D721Med (cell line): ENCODE results near the gene YPEL4.
"Not testable (repeated sequence)": the region's sequence is repeated elsewhere in the genome, so short reads cannot be mapped to it uniquely, and the experiment has no call there.

ENCODE experiments used
- DNase-seq: peaks from one replicate; pipeline ENCODE4 v3.0.0; 2011; ENCODE audit warnings: low spot score; ENCODE audit not compliant: insufficient read length
- FAIRE-seq: peaks from 2 replicates; lab custom pipeline; 2011; peaks lifted over from hg19 to GRCh38; lab: Jason Lieb, UNC
- TF ChIP-seq, protein P1 (sequence below): IDR thresholded peaks from 2 replicates; pipeline ENCODE4 v1.5.1; 2012; ENCODE audit warnings: mild to moderate bottlenecking, control low read depth; ENCODE audit not compliant: insufficient read depth; ENCODE audit errors: missing control alignments

Gene YPEL4

DNA sequence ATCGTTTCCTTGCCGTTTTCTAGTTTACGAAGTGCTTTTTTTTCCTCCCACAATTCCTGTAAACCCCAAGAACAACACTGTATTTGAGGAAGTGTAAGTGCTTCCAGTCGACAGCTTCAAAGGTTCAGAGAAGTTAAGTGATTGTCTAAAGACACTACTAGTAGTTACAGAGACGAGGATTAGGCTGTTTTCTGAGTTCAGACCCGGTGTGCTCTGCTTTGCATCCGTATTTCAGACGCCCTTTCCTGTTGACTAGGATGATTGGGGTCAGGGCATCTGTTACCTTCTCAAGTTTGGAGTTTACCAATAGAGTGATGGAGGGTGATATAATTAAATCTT lies 8.3 kb upstream of the YPEL4 start:
- TF ChIP-seq, protein P1, sequence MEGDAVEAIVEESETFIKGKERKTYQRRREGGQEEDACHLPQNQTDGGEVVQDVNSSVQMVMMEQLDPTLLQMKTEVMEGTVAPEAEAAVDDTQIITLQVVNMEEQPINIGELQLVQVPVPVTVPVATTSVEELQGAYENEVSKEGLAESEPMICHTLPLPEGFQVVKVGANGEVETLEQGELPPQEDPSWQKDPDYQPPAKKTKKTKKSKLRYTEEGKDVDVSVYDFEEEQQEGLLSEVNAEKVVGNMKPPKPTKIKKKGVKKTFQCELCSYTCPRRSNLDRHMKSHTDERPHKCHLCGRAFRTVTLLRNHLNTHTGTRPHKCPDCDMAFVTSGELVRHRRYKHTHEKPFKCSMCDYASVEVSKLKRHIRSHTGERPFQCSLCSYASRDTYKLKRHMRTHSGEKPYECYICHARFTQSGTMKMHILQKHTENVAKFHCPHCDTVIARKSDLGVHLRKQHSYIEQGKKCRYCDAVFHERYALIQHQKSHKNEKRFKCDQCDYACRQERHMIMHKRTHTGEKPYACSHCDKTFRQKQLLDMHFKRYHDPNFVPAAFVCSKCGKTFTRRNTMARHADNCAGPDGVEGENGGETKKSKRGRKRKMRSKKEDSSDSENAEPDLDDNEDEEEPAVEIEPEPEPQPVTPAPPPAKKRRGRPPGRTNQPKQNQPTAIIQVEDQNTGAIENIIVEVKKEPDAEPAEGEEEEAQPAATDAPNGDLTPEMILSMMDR = no peak
- FAIRE-seq (no peak), DNase-seq (no peak)

DNA sequence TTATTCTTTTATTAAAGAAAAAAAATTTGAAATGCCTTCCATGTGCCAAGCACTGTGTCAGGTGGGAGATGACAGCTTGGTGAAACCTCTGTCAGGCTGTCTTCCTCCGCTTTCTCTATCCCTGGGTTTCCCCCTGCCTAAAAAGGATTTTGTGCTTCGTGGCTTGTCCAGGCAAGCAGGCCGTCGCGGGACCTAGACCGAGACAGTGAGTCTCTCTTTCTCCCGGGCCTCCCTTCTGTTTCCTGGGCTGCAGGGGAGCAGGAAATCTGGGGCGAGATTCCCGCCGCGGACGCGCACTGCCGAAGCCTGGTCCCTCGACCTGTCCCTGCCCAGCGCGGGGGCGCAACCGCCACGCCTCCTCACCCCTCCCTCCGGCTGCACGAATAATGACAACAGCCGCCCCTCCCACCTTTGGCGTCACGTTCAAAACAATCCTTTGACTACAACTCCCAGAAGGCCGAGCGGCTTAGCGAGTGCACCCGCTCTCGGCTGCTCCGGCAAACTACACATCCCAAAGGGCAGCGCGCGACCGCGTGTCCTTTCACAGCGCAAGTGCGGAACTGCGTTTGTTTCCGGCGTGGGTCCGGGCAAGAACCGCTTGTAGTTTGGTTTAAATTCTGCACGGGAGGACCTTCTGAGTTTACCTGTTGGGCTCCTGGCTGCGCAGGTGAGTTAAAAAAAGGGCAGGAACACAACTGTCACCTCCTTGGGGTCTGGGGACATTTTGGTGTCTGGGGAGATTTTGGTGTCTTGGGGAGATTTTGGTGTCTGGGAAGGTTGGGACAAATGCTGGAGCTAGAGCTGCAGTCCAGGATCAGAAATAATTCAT lies 7.7 kb upstream of the YPEL4 start, which contains the start of gene CLP1:
Gene CLP1 (plus strand): TSS at position 569 of the 829 bp plus-strand sequence. CDS start 1,715 bp downstream, outside the sequence.
- DNase-seq (peak; percentile 80), FAIRE-seq (no peak)
- TF ChIP-seq, protein P1 = no peak

DNA sequence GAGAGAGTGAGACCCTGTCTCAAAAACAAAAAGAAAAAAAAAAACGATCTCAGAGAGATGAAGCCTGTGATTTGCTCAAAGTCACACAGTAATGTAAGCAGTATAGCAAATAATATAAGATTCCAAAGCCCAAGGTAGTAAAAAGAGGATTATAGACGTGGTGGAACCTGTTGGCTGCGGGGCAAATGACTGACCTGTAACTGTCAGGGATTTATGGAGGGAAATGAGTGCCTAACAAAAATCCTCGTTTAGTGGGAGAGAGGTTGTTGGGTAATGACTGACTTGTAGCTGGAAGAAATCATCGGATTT lies 7.1 kb upstream of the YPEL4 start:
- FAIRE-seq = no peak

DNA sequence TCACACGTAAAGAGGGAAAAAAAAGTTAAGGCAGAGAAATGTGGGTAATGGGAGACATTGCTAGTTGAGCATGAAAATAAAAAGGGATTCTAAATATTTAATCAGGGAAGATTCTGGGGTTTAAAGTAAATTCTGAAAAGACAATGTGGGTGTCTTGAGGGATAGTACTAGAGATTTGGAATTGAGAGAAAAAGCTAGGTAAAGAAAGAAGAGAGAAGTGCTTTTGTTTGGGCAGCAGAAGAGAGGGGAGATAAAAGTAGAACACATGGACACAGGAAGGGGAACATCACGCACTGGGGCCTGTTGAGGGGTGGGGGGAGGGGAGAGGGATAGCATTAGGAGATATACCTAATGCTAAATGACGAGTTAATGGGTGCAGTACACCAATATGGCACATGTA lies 3.5 kb upstream of the YPEL4 start:
- FAIRE-seq = no peak
- no peak for DNase-seq
- TF ChIP-seq, protein P1 = no peak

More for the DNA sequence above, 7.1 kb upstream of the YPEL4 start:
- no peak for DNase-seq
- TF ChIP-seq, protein P1 = no peak

DNA sequence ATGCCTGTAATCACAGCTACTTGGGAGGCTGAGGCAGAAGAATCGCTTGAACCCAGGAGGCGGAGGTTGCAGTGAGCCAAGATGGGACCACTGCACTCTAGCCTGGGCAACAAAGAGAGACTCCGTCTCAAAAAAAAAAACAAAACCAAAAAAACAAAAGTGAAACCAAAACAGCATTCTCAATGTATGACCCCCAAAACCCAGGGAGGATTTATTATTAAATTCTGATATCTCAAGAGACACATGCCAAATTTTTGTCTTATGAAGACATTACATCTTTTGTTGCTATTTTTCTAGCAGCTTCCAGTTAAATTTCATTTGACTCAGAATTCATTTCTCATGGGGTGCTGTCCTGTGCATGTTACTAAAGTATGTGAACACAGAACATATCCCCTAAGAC lies 3.0 kb upstream of the YPEL4 start:
- TF ChIP-seq, protein P1 = no peak
- DNase-seq = no peak
- FAIRE-seq = no peak

DNA sequence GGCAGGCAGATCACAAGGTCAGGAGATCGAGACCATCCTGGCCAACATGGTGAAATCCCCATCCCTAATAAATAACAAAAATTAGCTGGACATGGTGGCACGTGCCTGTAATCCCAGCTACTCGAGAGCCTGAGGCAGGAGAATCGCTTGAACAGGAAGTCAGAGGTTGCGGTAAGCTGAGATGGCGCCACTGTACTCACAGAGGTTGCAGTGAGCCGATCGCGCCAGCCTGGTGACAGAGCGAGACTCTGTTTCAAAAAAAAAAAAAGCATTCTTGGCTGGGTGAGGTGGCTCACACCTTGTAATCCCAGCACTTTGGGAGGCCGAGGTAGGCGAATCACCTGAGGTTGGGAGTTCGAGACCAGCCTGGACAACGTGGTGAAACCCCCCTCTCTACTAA lies 2.5 kb upstream of the YPEL4 start:
- not testable (repeated sequence) for FAIRE-seq, DNase-seq

DNA sequence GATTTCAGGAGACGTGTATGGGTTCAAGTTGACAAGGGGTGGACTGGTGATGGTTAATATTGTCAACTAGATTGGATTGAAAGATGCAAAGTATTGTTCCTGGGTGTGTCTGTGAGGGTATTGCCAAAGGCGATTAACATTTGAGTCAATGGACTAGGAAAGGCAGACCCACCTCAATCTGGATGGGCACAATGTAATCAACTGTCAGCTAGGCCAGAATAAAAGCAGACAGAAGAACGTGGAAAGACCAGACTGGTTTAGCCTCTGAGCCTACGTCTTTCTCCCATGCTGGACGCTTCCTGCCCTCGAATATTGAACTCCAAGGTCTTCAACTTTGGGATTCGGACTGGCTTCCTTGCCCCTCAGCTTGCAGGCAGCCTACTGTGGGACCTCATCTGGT lies 1.7 kb upstream of the YPEL4 start:
- no peak for DNase-seq
- FAIRE-seq = no peak
- TF ChIP-seq, protein P1 = no peak

DNA sequence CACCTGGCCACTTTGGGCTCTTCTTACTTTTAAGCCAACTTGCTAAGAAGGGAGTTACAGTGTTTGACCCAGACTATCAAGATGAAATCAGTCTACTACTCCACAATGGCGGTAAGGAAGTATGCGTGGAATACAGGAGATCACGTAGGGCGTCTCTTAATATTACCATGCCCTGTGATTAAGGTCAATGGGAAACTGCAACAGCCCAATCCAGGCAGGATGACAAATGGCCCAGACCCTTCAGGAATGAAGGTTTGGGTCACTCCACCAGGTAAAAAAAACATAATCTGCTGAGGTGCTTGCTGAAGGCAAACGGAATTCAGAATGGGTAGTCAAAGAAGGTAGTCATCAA lies 1.0 kb upstream of the YPEL4 start:
- DNase-seq (no peak), FAIRE-seq (no peak)
- TF ChIP-seq, protein P1 = no peak
